Breast epithelium (tissue), 4 donors: Measurements from ENCODE around the gene CRELD2. TPM values are rescaled to one million over a fixed set of nuclear protein-coding genes. Genes with fewer than 3 reads are reported as not detected.
A peak's percentile ranks its signal among the peaks of the same experiment; 100 is the strongest.

Experiments
- DNase-seq, 2 donors: peaks; one replicate each; pipeline ENCODE4 v3.0.0-alpha.2; 2019; ENCODE audit warnings: low spot score in 2 of 2
- H3K27ac ChIP-seq, 2 donors: fragments of 200-600 bp; sonication (generic) in 1 of 2; one replicate each; pipeline ENCODE4 v1.5.1; 2016 to 2019; ENCODE audit warnings: mild to moderate bottlenecking in 1 of 2
- H3K27me3 ChIP-seq, 2 donors: fragments of 200-600 bp; sonication (generic) in 1 of 2; one replicate each; pipeline versions ENCODE4 v1.5.1 to v1.6.0; 2017 to 2019; ENCODE audit warnings: control low read depth in 1 of 2, mild to moderate bottlenecking in 1 of 2
- H3K36me3 ChIP-seq: fragments of 200-600 bp; one replicate; pipeline ENCODE4 v1.5.1; 2019
- H3K4me1 ChIP-seq, 2 donors: fragments of 200-600 bp; sonication (generic); one replicate each; pipeline ENCODE4 v1.5.1; 2016 to 2019; ENCODE audit warnings: control low read depth in 1 of 2
- H3K4me3 ChIP-seq, 3 donors: fragments of 200-600 bp; sonication (generic); 1 replicate in 2 of 3; 2 replicates in 1 of 3; pipeline ENCODE4 v1.5.1; 2016 to 2019; ENCODE audit warnings: mild to moderate bottlenecking in 3 of 3, moderate library complexity in 2 of 3
- H3K9me3 ChIP-seq, 2 donors: fragments of 200-600 bp; sonication (generic) in 1 of 2; one replicate each; pipeline ENCODE4 v1.5.1; 2016 to 2019; ENCODE audit warnings: control low read depth in 1 of 2
- CTCF ChIP-seq, 3 donors: fragments of 450-650 bp; IDR thresholded peaks; one replicate each; pipeline ENCODE4 v1.5.1; 2016 to 2017; ENCODE audit warnings: antibody characterized with exemption in 3 of 3, mild to moderate bottlenecking in 3 of 3, moderate library complexity in 3 of 3
- POLR2A ChIP-seq: fragments of 450-650 bp; IDR thresholded peaks from one replicate; pipeline ENCODE4 v1.6.1; 2016; ENCODE audit warnings: antibody characterized with exemption, mild to moderate bottlenecking, moderate library complexity
- POLR2AphosphoS5 ChIP-seq, 3 donors: sonication (generic); formaldehyde crosslinking; IDR thresholded peaks; one replicate each; pipeline ENCODE4 v1.6.1; 2017; ENCODE audit warnings: antibody characterized with exemption in 3 of 3
- intact Hi-C: fragments of 100-400 bp; cut with DNase I; formaldehyde crosslinking; loops from one replicate; pipeline ENCODE4 v1.15.1; 2023; ENCODE audit warnings: low total_unique reads
- total RNA-seq, 3 donors: library from RNA; depleted of rRNA; stranded (reverse); fragments of >200 nt; gene quantifications; one replicate each; pipeline ENCODE4 v1.1.0, GENCODE V29; 2016

CRELD2 gene
- total RNA-seq, 3 donors from 2014 or later = 20.6 to 59.3 (median 39.5) TPM

GRCh38 chr22:49959782-49960158 is 41.3 kb downstream of the CRELD2 start:
- intact Hi-C loops = loop anchor here (10.0 kb wide), 1 partner anchor 225 kb away; the partner anchor contains the start of gene TRABD
- TF ChIP-seq CTCF (IDR thresholded peaks at IDR 0.05) (peak in 1 of 3 donors; percentile 18), POLR2AphosphoS5 (IDR thresholded peaks at IDR 0.05) (no peak)
- H3K9me3 ChIP-seq = no peaks in the 10 kb centered on the region
- peaks cover 33 to 38% of the 10 kb centered on the region in 2 donors for H3K4me1 ChIP-seq
- no peaks in the 10 kb centered on the region for H3K36me3 ChIP-seq
- no peaks in the 10 kb centered on the region for H3K27me3 ChIP-seq
- peak overlapping the region; percentile 73 to 95 (median 92) for H3K4me3 ChIP-seq
- H3K27ac ChIP-seq = peak overlapping the region; percentile 96 to 99
- DNase-seq = no peak

- Histone ChIP-seq H3K9me3 (no peaks in the 10 kb centered on the region), H3K4me1 (peaks cover 28 to 37% of the 10 kb centered on the region in 2 donors), H3K4me3 (peak within 1 kb of the TSS; percentile 73 to 95 (median 92)), H3K27ac (peak within 1 kb of the TSS; percentile 96 to 99), H3K36me3 (no peaks in the 10 kb centered on the region), H3K27me3 (no peaks in the 10 kb centered on the region)
- peak; percentile 82 for TF ChIP-seq POLR2A
- TF ChIP-seq POLR2AphosphoS5 (IDR thresholded peaks at IDR 0.05) = peak; percentile 65 to 76 (median 68)
- TF ChIP-seq CTCF (IDR thresholded peaks at IDR 0.05) = peak in 1 of 3 donors; percentile 22
- intact Hi-C loops = no loop called here
- DNase-seq = peak; percentile 95 to 96
These were observed 41.9 kb downstream of the CRELD2 start, which contains the start of gene PIM3 for GRCh38 chr22:49960159-49961004. Gene PIM3 (plus strand): TSS chr22:49960772. CDS start chr22:49960948, 176 bp downstream.

GRCh38 chr22:49961005-49961600 is 42.7 kb downstream of the CRELD2 start:
- peak; percentile 53 to 63 for DNase-seq
- H3K4me1 ChIP-seq = peaks cover 29 to 39% of the 10 kb centered on the region in 2 donors

GRCh38 chr22:49961601-49962011 is 43.2 kb downstream of the CRELD2 start:
- H3K27ac ChIP-seq = peak overlapping the region; percentile 96 to 99
- no peaks in the 10 kb centered on the region for H3K9me3 ChIP-seq
- DNase-seq = peak in 1 of 2 donors; percentile 51
- H3K4me1 ChIP-seq = peaks cover 34 to 44% of the 10 kb centered on the region in 2 donors
- TF ChIP-seq POLR2AphosphoS5 (IDR thresholded peaks at IDR 0.05) = peak in 1 of 3 donors; percentile 44
- TF ChIP-seq POLR2A = no peak
- no peak for TF ChIP-seq CTCF (IDR thresholded peaks at IDR 0.05)
- no peaks in the 10 kb centered on the region for H3K27me3 ChIP-seq
- H3K4me3 ChIP-seq = peak overlapping the region; percentile 73 to 95 (median 92)
- H3K36me3 ChIP-seq = no peaks in the 10 kb centered on the region
- intact Hi-C loops = loop anchor here (1.0 kb wide), 1 partner anchor 26 kb away; no protein-coding TSS in a partner anchor

More at GRCh38 chr22:49961005-49961600, 42.7 kb downstream of the CRELD2 start:
- intact Hi-C loops = no loop called here
- no peaks in the 10 kb centered on the region for H3K36me3 ChIP-seq
- peak overlapping the region; percentile 73 to 95 (median 92) for H3K4me3 ChIP-seq
- no peaks in the 10 kb centered on the region for H3K27me3 ChIP-seq
- no peaks in the 10 kb centered on the region for H3K9me3 ChIP-seq
- peak overlapping the region; percentile 96 to 99 for H3K27ac ChIP-seq
- TF ChIP-seq CTCF (IDR thresholded peaks at IDR 0.05) = no peak
- TF ChIP-seq POLR2AphosphoS5 (IDR thresholded peaks at IDR 0.05) = no peak
- no peak for TF ChIP-seq POLR2A
